ENCODE measurements around the gene PPFIA1.

PPFIA1 gene

GRCh38 chr11:70339066-70339465 is 68.6 kb downstream of the PPFIA1 start:
- H3K9me3 ChIP-seq, result no peaks in the 10 kb centered on the region
- no peak overlapping the region for H3K4me3 ChIP-seq (ENCODE audit: low read depth in 1 of 2, low read length in 1 of 2)
- H3K27me3 ChIP-seq, result no peaks in the 10 kb centered on the region
- H3K36me3 ChIP-seq, result peaks cover 97% of the 10 kb centered on the region
- no peaks in the 10 kb centered on the region for H3K4me1 ChIP-seq (ENCODE audit: control insufficient read depth in 1 of 2, insufficient read depth in 1 of 2, low read depth in 1 of 2, low read length in 1 of 2)
- no peak for TF ChIP-seq CTCF (IDR thresholded peaks at IDR 0.05)
- H3K27ac ChIP-seq, result no peak overlapping the region

GRCh38 chr11:70341881-70342429 is 71.5 kb downstream of the PPFIA1 start:
- Histone ChIP-seq H3K4me3 (ENCODE audit: low read depth in 1 of 2, low read length in 1 of 2) (no peak overlapping the region), H3K4me1 (ENCODE audit: control insufficient read depth in 1 of 2, insufficient read depth in 1 of 2, low read depth in 1 of 2, low read length in 1 of 2) (no peaks in the 10 kb centered on the region), H3K9me3 (no peaks in the 10 kb centered on the region), H3K27ac (no peak overlapping the region), H3K36me3 (peaks cover 94% of the 10 kb centered on the region), H3K27me3 (no peaks in the 10 kb centered on the region)
- TF ChIP-seq CTCF (IDR thresholded peaks at IDR 0.05), result no peak

GRCh38 chr11:70343636-70344035 is 73.1 kb downstream of the PPFIA1 start:
- no peak for TF ChIP-seq CTCF (IDR thresholded peaks at IDR 0.05)
- H3K27ac ChIP-seq, result no peak overlapping the region
- peaks cover 94% of the 10 kb centered on the region for H3K36me3 ChIP-seq
- H3K27me3 ChIP-seq, result no peaks in the 10 kb centered on the region
- no peak overlapping the region for H3K4me3 ChIP-seq (ENCODE audit: low read depth in 1 of 2, low read length in 1 of 2)
- H3K9me3 ChIP-seq, result no peaks in the 10 kb centered on the region
- no peaks in the 10 kb centered on the region for H3K4me1 ChIP-seq (ENCODE audit: control insufficient read depth in 1 of 2, insufficient read depth in 1 of 2, low read depth in 1 of 2, low read length in 1 of 2)

GRCh38 chr11:70348191-70348590 is 77.7 kb downstream of the PPFIA1 start:
- peaks cover 95% of the 10 kb centered on the region for H3K36me3 ChIP-seq

GRCh38 chr11:70348608-70349007 is 78.1 kb downstream of the PPFIA1 start:
- no peaks in the 10 kb centered on the region for H3K9me3 ChIP-seq
- H3K27me3 ChIP-seq, result no peaks in the 10 kb centered on the region
- peaks cover 95% of the 10 kb centered on the region for H3K36me3 ChIP-seq
- no peak overlapping the region for H3K4me3 ChIP-seq (ENCODE audit: low read depth in 1 of 2, low read length in 1 of 2)
- no peaks in the 10 kb centered on the region for H3K4me1 ChIP-seq (ENCODE audit: control insufficient read depth in 1 of 2, insufficient read depth in 1 of 2, low read depth in 1 of 2, low read length in 1 of 2)
- no peak overlapping the region for H3K27ac ChIP-seq
- no peak for TF ChIP-seq CTCF (IDR thresholded peaks at IDR 0.05)

More at GRCh38 chr11:70348191-70348590, 77.7 kb downstream of the PPFIA1 start:
- H3K27ac ChIP-seq, result no peak overlapping the region
- TF ChIP-seq CTCF (IDR thresholded peaks at IDR 0.05), result no peak
- H3K4me1 ChIP-seq (ENCODE audit: control insufficient read depth in 1 of 2, insufficient read depth in 1 of 2, low read depth in 1 of 2, low read length in 1 of 2), result no peaks in the 10 kb centered on the region
- no peaks in the 10 kb centered on the region for H3K9me3 ChIP-seq
- no peak overlapping the region for H3K4me3 ChIP-seq (ENCODE audit: low read depth in 1 of 2, low read length in 1 of 2)
- no peaks in the 10 kb centered on the region for H3K27me3 ChIP-seq

GRCh38 chr11:70351646-70352045 is 81.2 kb downstream of the PPFIA1 start:
- no peak overlapping the region for H3K4me3 ChIP-seq (ENCODE audit: low read depth in 1 of 2, low read length in 1 of 2)
- no peaks in the 10 kb centered on the region for H3K9me3 ChIP-seq
- no peaks in the 10 kb centered on the region for H3K27me3 ChIP-seq
- no peak overlapping the region for H3K27ac ChIP-seq
- H3K4me1 ChIP-seq (ENCODE audit: control insufficient read depth in 1 of 2, insufficient read depth in 1 of 2, low read depth in 1 of 2, low read length in 1 of 2), result no peaks in the 10 kb centered on the region
- TF ChIP-seq CTCF (IDR thresholded peaks at IDR 0.05), result no peak
- H3K36me3 ChIP-seq, result peaks cover 98% of the 10 kb centered on the region
